ENCODE results near the gene KRTAP10-2.

DNA sequence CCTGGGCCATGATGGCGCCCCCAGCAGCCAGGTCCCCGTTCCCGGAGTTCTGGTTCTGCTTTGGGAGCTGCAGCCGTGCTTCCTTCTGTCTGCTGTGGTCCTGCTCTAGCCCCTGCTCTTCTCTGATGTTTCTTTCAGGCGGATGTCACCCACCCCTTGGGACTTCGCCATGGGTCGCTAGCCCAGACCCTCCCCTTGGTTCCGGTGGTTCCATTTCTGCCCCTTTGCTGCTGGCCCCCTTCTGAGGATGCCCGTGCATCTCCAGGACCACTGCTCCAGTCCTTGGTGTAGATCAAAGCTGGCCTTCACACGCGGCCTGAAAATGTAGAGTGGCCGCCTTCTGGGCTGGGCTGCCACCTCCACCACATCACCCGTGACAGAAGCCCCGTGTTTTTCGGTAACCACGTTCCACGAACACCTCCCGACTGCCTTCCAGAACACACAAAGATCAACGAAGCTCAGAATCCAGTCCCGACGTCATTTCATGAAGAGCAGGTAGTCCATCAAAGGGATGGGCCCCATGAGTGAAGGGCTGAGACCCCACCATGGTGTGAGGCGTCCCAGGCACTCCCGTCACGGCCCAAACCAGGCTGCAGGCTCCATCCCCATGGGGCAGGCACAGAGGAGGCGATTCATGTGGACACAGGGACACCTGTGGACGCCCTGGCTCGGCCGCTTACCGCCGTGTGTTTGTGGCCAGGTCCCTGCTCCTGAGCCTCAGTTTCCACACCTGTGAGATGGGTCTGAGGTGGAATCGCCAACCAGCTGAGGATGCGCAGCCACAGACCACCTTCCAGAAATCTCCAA is 35.7 kb downstream of the KRTAP10-2 start:
- TF ChIP-seq, protein P1, sequence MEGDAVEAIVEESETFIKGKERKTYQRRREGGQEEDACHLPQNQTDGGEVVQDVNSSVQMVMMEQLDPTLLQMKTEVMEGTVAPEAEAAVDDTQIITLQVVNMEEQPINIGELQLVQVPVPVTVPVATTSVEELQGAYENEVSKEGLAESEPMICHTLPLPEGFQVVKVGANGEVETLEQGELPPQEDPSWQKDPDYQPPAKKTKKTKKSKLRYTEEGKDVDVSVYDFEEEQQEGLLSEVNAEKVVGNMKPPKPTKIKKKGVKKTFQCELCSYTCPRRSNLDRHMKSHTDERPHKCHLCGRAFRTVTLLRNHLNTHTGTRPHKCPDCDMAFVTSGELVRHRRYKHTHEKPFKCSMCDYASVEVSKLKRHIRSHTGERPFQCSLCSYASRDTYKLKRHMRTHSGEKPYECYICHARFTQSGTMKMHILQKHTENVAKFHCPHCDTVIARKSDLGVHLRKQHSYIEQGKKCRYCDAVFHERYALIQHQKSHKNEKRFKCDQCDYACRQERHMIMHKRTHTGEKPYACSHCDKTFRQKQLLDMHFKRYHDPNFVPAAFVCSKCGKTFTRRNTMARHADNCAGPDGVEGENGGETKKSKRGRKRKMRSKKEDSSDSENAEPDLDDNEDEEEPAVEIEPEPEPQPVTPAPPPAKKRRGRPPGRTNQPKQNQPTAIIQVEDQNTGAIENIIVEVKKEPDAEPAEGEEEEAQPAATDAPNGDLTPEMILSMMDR (conservative IDR thresholded peaks at IDR 0.05): no peak
- no peak for TF ChIP-seq EZH2 (IDR thresholded peaks at IDR 0.05; ENCODE audit: low read depth)
